Transverse colon (tissue), 4 donors: Measurements from ENCODE around the gene TMEM108. TPM values are rescaled to one million over a fixed set of nuclear protein-coding genes. Genes with fewer than 3 reads are reported as not detected.

ENCODE experiments used
- DNase-seq: peaks from one replicate; pipeline ENCODE4 v3.0.0-alpha.2; 2019
- H3K27ac ChIP-seq, 4 donors: fragments of 200-600 bp; sonication (generic); 2 replicates each; pipeline ENCODE4 v1.5.1; 2016 to 2018; ENCODE audit warnings: inconsistent platforms in 4 of 4
- H3K27me3 ChIP-seq: fragments of 200-600 bp; sonication (generic); 2 replicates; pipeline ENCODE4 v1.5.1; 2017; ENCODE audit warnings: inconsistent platforms
- H3K36me3 ChIP-seq, 4 donors: fragments of 200-600 bp; sonication (generic); 2 replicates each; pipeline ENCODE4 v1.5.1; 2017 to 2019; ENCODE audit warnings: inconsistent platforms in 4 of 4
- H3K4me1 ChIP-seq, 4 donors: fragments of 200-600 bp; sonication (generic); 2 replicates each; pipeline ENCODE4 v1.5.1; 2017 to 2020; ENCODE audit warnings: inconsistent platforms in 4 of 4
- H3K4me3 ChIP-seq, 4 donors: fragments of 200-600 bp; sonication (generic); 1 replicate in 1 of 4; 2 replicates in 3 of 4; pipeline versions ENCODE4 v1.5.1 to v1.6.1; 2017 to 2019; ENCODE audit warnings: inconsistent platforms in 4 of 4
- H3K9me3 ChIP-seq, 2 donors: fragments of 200-600 bp; sonication (generic); 2 replicates each; pipeline ENCODE4 v1.5.1; 2017 to 2019; ENCODE audit warnings: inconsistent platforms in 2 of 2
- EP300 ChIP-seq: sonication (generic); formaldehyde crosslinking; IDR thresholded peaks from one replicate; pipeline ENCODE4 v1.6.1; 2017; ENCODE audit warnings: antibody characterized with exemption, low read depth
- POLR2A ChIP-seq: fragments of 450-650 bp; IDR thresholded peaks from one replicate; pipeline ENCODE4 v1.6.1; 2016; ENCODE audit warnings: antibody characterized with exemption, mild to moderate bottlenecking, moderate library complexity
- POLR2AphosphoS5 ChIP-seq, 3 donors: sonication (generic); formaldehyde crosslinking; IDR thresholded peaks; one replicate each; pipeline ENCODE4 v1.6.1; 2016; ENCODE audit warnings: antibody characterized with exemption in 3 of 3
- WGBS, 2 donors: methylation state at CpG; one replicate each; pipeline ENCODE4 v1.1.5; 2018; ENCODE audit warnings: low coverage in 1 of 2; 5-methylcytosine and 5-hydroxymethylcytosine counted together
- in situ Hi-C, 4 donors: fragments of 200-750 bp; cut with MboI; loops; one replicate each; pipeline versions ENCODE4 v1.15.0 to v1.15.1; 2017; ENCODE audit warnings: low sequenced_read_pairs in 3 of 4, low pct_ligation_motif_present in 1 of 4, low pct_unique_long_range_greater_than_20kb in 1 of 4
- intact Hi-C: fragments of 100-400 bp; cut with DNase I; formaldehyde crosslinking; loops from one replicate; pipeline ENCODE4 v1.15.1; 2023; ENCODE audit warnings: low total_unique reads
- total RNA-seq, 4 donors: library from RNA; depleted of rRNA; stranded (reverse); fragments of >200 nt; gene quantifications; one replicate each; pipeline ENCODE4 v1.1.0, GENCODE V29; 2016
- TF ChIP-seq, protein P1 (sequence below), 5 experiments: fragments of 200-600 bp in 3 of 5; fragments of 450-650 bp in 2 of 5; sonication (generic) in 3 of 5; IDR thresholded peaks; 1 replicate in 2 of 5; 2 replicates in 3 of 5; pipeline ENCODE4 v1.5.1; 2016 to 2017; ENCODE audit warnings: antibody characterized with exemption in 5 of 5, inconsistent platforms in 3 of 5, mild to moderate bottlenecking in 2 of 5, moderate library complexity in 1 of 5

Gene TMEM108
- total RNA-seq, 4 donors from 2014 or later, result 0.14 to 1.4 (median 0.80) TPM; not detected in 1

DNA sequence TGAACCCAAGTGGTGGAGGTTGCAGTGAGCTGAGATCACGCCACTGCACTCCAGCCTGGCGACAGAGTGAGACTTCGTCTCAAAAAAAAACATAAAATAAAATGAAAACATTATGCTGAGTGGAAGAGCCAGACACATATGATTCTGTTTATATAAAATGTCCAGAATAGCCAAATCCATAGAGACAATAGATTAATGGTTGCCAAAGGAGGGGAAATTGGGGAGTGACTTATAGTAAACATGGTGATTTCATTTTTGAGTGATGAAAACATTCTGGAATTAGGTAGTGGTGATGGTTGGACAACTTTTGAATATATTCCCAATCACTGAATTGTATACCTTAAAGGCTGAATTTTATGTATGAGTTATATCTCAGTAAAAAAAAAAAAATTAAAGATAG lies 189.6 kb downstream of the TMEM108 start:
- H3K27ac ChIP-seq, result no peak overlapping the region
- no peak for TF ChIP-seq EP300
- TF ChIP-seq POLR2A, result no peak
- TF ChIP-seq POLR2AphosphoS5 (IDR thresholded peaks at IDR 0.05), result no peak
- TF ChIP-seq, protein P1, sequence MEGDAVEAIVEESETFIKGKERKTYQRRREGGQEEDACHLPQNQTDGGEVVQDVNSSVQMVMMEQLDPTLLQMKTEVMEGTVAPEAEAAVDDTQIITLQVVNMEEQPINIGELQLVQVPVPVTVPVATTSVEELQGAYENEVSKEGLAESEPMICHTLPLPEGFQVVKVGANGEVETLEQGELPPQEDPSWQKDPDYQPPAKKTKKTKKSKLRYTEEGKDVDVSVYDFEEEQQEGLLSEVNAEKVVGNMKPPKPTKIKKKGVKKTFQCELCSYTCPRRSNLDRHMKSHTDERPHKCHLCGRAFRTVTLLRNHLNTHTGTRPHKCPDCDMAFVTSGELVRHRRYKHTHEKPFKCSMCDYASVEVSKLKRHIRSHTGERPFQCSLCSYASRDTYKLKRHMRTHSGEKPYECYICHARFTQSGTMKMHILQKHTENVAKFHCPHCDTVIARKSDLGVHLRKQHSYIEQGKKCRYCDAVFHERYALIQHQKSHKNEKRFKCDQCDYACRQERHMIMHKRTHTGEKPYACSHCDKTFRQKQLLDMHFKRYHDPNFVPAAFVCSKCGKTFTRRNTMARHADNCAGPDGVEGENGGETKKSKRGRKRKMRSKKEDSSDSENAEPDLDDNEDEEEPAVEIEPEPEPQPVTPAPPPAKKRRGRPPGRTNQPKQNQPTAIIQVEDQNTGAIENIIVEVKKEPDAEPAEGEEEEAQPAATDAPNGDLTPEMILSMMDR (IDR thresholded peaks at IDR 0.05), result no peak
- 69 to 74% methylated on average over 3 of the region's 3 CpGs for WGBS, 2 donors
- in situ Hi-C loops, result no loop called here
- no peaks in the 10 kb centered on the region for H3K27me3 ChIP-seq
- peaks cover 0 to 4% of the 10 kb centered on the region in 2 donors for H3K9me3 ChIP-seq
- no peaks in the 10 kb centered on the region for H3K36me3 ChIP-seq
- H3K4me1 ChIP-seq, result no peaks in the 10 kb centered on the region
- DNase-seq, result no peak
- intact Hi-C loops, result no loop called here
- H3K4me3 ChIP-seq, result no peak overlapping the region

DNA sequence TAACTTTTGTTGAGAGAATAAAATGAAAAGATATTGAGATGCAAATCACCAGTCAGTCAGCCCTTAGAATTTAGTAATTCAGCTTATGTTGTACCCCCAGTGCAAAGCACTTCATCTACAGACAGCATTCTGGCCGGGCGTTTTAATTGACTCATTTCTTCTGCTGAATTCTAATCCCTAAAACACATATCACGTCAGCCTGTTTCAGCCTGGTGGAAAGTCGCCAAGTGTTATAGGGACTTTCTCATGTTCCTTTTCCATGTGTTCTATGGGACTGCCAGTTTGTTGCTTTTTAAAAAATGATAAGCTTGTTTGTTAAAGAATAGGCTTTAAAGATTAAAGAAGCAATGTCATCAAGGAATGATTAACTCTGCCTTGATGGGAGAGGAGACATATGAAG lies 192.0 kb downstream of the TMEM108 start:
- TF ChIP-seq, protein P1 (IDR thresholded peaks at IDR 0.05), result no peak
- TF ChIP-seq POLR2AphosphoS5 (IDR thresholded peaks at IDR 0.05) (no peak), POLR2A (no peak), EP300 (no peak)
- in situ Hi-C loops (no loop called here), intact Hi-C loops (no loop called here)
- Histone ChIP-seq H3K27ac (no peak overlapping the region), H3K36me3 (no peaks in the 10 kb centered on the region), H3K27me3 (no peaks in the 10 kb centered on the region), H3K4me3 (no peak overlapping the region), H3K9me3 (no peaks in the 10 kb centered on the region), H3K4me1 (no peaks in the 10 kb centered on the region)
- WGBS, 2 donors, result 75 to 76% methylated on average over 2 to 4 of the region's 4 CpGs
- no peak for DNase-seq

DNA sequence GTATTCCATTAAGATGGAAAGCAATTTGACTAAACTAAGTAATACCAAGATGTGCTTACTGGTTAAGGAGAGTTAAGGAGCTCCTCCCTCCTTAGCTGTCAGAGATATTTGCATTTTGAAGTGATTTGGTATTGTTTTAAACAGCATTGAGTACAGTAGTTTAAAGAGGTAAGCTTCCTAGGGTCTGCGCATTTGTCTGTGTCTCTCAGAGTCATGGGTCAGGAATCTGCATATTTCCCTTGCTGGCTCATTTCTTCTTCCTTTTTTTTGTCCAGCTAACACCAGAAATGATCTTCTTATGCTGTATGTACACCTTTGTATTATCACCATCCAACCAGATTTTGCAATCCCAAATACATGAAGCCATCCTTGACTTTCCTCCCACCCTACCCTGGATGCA lies 198.7 kb downstream of the TMEM108 start:
- no peak for TF ChIP-seq EP300
- in situ Hi-C loops, result no loop called here
- no peaks in the 10 kb centered on the region for H3K9me3 ChIP-seq
- intact Hi-C loops, result no loop called here
- H3K36me3 ChIP-seq, result no peaks in the 10 kb centered on the region
- no peaks in the 10 kb centered on the region for H3K4me1 ChIP-seq
- no peak overlapping the region for H3K27ac ChIP-seq
- no peak overlapping the region for H3K4me3 ChIP-seq
- 88 to 100% methylated on average over 1 of the region's 1 CpG for WGBS, 2 donors
- H3K27me3 ChIP-seq, result no peaks in the 10 kb centered on the region
- DNase-seq, result no peak

DNA sequence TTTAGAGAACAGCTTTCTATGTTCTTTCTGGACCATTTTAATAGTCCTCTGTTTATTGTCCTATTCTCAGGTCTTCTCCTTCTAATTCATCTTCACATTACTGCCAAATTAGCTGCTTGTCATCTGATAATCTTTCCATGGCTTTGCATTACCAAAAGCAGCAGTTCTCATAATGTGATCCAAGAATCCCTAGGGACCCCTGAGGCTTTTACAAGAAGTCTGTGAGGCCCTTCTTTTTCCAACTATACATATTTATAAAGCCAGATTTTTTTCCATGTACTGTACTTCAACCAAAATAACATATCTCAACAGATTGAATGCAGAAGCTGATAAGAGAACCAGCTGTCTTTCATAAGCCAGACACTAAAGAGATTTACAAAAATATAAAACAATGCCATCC lies 199.2 kb downstream of the TMEM108 start:
- Histone ChIP-seq H3K4me1 (no peaks in the 10 kb centered on the region), H3K9me3 (no peaks in the 10 kb centered on the region), H3K27me3 (no peaks in the 10 kb centered on the region), H3K36me3 (no peaks in the 10 kb centered on the region), H3K4me3 (no peak overlapping the region), H3K27ac (no peak overlapping the region)
- DNase-seq, result no peak
- no peak for TF ChIP-seq POLR2A
- TF ChIP-seq, protein P1 (IDR thresholded peaks at IDR 0.05), result no peak
- TF ChIP-seq POLR2AphosphoS5 (IDR thresholded peaks at IDR 0.05), result no peak
- TF ChIP-seq EP300, result no peak
- in situ Hi-C loops (no loop called here), intact Hi-C loops (no loop called here)

DNA sequence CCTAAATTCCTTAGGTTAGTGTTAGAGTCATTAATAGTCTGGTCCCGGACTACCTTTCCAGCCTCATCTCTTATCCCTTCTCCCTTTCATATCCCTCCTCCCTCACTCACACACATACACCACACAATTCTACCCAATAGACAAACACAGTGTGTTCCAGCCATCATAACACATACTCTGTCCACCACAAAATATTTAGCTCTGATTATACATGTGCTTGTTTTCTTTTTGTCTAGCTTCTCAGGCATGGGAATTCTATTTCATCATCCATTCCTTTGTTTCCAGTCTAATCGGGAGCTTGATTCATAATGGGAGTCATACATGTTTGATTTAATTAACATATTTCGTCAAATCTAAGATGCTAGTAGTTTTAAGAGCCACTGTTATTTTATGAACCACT lies 199.8 kb downstream of the TMEM108 start:
- no peak overlapping the region for H3K27ac ChIP-seq
- H3K27me3 ChIP-seq, result no peaks in the 10 kb centered on the region
- H3K4me3 ChIP-seq, result no peak overlapping the region
- no peaks in the 10 kb centered on the region for H3K9me3 ChIP-seq
- TF ChIP-seq POLR2A, result no peak
- TF ChIP-seq, protein P1 (IDR thresholded peaks at IDR 0.05), result no peak
- TF ChIP-seq POLR2AphosphoS5 (IDR thresholded peaks at IDR 0.05), result no peak
- TF ChIP-seq EP300, result no peak
- intact Hi-C loops, result no loop called here
- 67 to 86% methylated on average over 3 of the region's 3 CpGs for WGBS, 2 donors
- H3K36me3 ChIP-seq, result no peaks in the 10 kb centered on the region
- H3K4me1 ChIP-seq, result no peaks in the 10 kb centered on the region
- in situ Hi-C loops, result no loop called here
- DNase-seq, result no peak
